Hepatocyte (in vitro differentiated cells): ENCODE measurements around the gene AMDHD1. TPM values are rescaled to one million over a fixed set of nuclear protein-coding genes. Genes with fewer than 3 reads are reported as not detected.

Experiments used
- DNase-seq: peaks from one replicate; pipeline ENCODE4 v3.0.0-alpha.2; 2016; ENCODE audit warnings: low spot score
- H2AFZ ChIP-seq: fragments of 200-600 bp; sonication (generic); 2 replicates; pipeline ENCODE4 v1.6.0; 2016; ENCODE audit warnings: antibody characterized with exemption, mild to moderate bottlenecking
- H3K27ac ChIP-seq: fragments of 200-600 bp; sonication (generic); 2 replicates; pipeline ENCODE4 v1.5.1; 2016; ENCODE audit warnings: mild to moderate bottlenecking
- H3K27me3 ChIP-seq: fragments of 200-600 bp; sonication (generic); 2 replicates; pipeline ENCODE4 v1.6.1; 2016
- H3K36me3 ChIP-seq: fragments of 200-600 bp; sonication (generic); replicated peaks from 2 replicates; pipeline ENCODE4 v1.5.1; 2016; ENCODE audit warnings: low read depth; ENCODE audit not compliant: insufficient read depth
- H3K4me1 ChIP-seq: fragments of 200-600 bp; sonication (generic); 2 replicates; pipeline ENCODE4 v1.5.1; 2016; ENCODE audit warnings: mild to moderate bottlenecking, moderate library complexity; ENCODE audit not compliant: insufficient read depth
- H3K4me2 ChIP-seq: fragments of 200-600 bp; sonication (generic); 2 replicates; pipeline ENCODE4 v1.6.0; 2016
- H3K4me3 ChIP-seq: fragments of 200-600 bp; sonication (generic); 2 replicates; pipeline ENCODE4 v1.5.1; 2016; ENCODE audit warnings: mild to moderate bottlenecking
- H3K79me2 ChIP-seq: fragments of 200-600 bp; sonication (generic); 2 replicates; pipeline ENCODE4 v1.6.0; 2017; ENCODE audit warnings: mild to moderate bottlenecking
- H3K9me2 ChIP-seq: fragments of 200-600 bp; sonication (generic); replicated peaks from 2 replicates; pipeline ENCODE4 v1.6.0; 2017; ENCODE audit warnings: mild to moderate bottlenecking; ENCODE audit not compliant: insufficient read depth
- H3K9me3 ChIP-seq: fragments of 200-600 bp; sonication (generic); 2 replicates; pipeline ENCODE4 v1.5.1; 2016; ENCODE audit warnings: low read depth, mild to moderate bottlenecking
- H4K20me1 ChIP-seq: fragments of 200-600 bp; sonication (generic); 2 replicates; pipeline ENCODE4 v1.6.0; 2016; ENCODE audit warnings: mild to moderate bottlenecking; ENCODE audit not compliant: insufficient read depth, poor library complexity, severe bottlenecking
- EZH2 ChIP-seq: fragments of 200-600 bp; sonication (generic); IDR thresholded peaks from 2 replicates; pipeline ENCODE4 v1.6.1; 2016; ENCODE audit warnings: antibody characterized with exemption, mild to moderate bottlenecking, borderline replicate concordance
- EZH2phosphoT487 ChIP-seq: fragments of 200-600 bp; sonication (generic); IDR thresholded peaks from one replicate; pipeline ENCODE4 v1.6.1; 2018; ENCODE audit warnings: antibody characterized with exemption, mild to moderate bottlenecking, low read depth, moderate library complexity; ENCODE audit not compliant: unreplicated experiment, severe bottlenecking
- WGBS: methylation state at CpG from one replicate; pipeline ENCODE4 v1.1.6; 2016; ENCODE audit warnings: low lambda C conversion rate; ENCODE audit errors: missing lambda C conversion rate; 5-methylcytosine and 5-hydroxymethylcytosine counted together
- polyA plus RNA-seq: library from polyadenylated mRNA; unstranded; fragments of >200 nt; fragmentation: Nextera tagmentation; extraction: Ambion mirVana; gene quantifications from 2 replicates; pipeline ENCODE4 v1.2.1, GENCODE V29; 2016
- total RNA-seq: library from RNA; depleted of rRNA; stranded (reverse); fragments of >200 nt; gene quantifications from 2 replicates; pipeline ENCODE4 v1.2.3, GENCODE V29; 2014
- TF ChIP-seq, protein P1 (sequence below): fragments of 200-600 bp; sonication (generic); IDR thresholded peaks from 2 replicates; pipeline ENCODE4 v1.5.1; 2016; ENCODE audit warnings: antibody characterized with exemption, mild to moderate bottlenecking; ENCODE audit not compliant: poor library complexity

The AMDHD1 gene
- total and polyA plus RNA-seq, 2 experiments from 2014 or later: 3.0 to 3.5 TPM

DNA sequence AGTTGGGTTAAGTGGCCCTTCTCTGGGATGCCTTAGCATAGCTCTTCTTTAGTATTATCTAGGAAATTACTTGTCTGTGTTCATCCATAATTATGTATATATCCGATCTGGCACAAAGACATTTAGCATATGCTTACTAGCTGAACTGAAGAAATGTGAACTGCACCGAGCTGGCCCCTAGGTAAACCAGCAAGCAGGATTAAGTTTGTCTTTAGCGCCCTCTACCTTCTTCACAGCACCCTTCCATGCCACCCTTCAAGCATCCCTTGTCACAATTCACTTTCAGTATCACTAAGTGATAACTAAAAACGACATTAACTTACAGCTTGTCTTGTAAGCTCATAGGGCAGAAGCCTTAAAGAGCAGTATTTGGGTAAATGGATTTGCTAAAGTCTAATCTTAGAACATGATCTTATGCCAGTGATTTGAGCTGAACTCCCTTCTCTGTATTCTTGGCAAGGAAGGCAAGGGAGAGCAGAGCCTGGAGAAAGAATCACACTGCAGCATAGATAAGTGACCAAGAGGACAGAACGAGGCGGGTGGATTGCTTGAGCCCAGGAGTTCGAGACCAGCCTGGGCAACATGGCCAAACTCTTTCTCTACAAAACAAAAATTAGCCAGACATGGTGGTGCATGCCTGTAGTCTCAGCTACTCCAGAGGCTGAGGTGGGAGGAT is 55.6 kb downstream of the AMDHD1 start:
- Histone ChIP-seq H3K27me3 (no peaks in the 10 kb centered on the region), H4K20me1 (no peaks in the 10 kb centered on the region), H3K27ac (no peak overlapping the region), H3K4me2 (no peak overlapping the region), H3K9me2 (no peaks in the 10 kb centered on the region), H2AFZ (no peak overlapping the region), H3K36me3 (no peaks in the 10 kb centered on the region), H3K9me3 (no peaks in the 10 kb centered on the region), H3K4me1 (no peaks in the 10 kb centered on the region), H3K79me2 (no peaks in the 10 kb centered on the region), H3K4me3 (no peak overlapping the region)
- TF ChIP-seq, protein P1, sequence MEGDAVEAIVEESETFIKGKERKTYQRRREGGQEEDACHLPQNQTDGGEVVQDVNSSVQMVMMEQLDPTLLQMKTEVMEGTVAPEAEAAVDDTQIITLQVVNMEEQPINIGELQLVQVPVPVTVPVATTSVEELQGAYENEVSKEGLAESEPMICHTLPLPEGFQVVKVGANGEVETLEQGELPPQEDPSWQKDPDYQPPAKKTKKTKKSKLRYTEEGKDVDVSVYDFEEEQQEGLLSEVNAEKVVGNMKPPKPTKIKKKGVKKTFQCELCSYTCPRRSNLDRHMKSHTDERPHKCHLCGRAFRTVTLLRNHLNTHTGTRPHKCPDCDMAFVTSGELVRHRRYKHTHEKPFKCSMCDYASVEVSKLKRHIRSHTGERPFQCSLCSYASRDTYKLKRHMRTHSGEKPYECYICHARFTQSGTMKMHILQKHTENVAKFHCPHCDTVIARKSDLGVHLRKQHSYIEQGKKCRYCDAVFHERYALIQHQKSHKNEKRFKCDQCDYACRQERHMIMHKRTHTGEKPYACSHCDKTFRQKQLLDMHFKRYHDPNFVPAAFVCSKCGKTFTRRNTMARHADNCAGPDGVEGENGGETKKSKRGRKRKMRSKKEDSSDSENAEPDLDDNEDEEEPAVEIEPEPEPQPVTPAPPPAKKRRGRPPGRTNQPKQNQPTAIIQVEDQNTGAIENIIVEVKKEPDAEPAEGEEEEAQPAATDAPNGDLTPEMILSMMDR: peak; percentile 80
- no peak for TF ChIP-seq EZH2
- WGBS: 39% methylated on average over 7 of the region's 7 CpGs
- peak; percentile 84 for DNase-seq

DNA sequence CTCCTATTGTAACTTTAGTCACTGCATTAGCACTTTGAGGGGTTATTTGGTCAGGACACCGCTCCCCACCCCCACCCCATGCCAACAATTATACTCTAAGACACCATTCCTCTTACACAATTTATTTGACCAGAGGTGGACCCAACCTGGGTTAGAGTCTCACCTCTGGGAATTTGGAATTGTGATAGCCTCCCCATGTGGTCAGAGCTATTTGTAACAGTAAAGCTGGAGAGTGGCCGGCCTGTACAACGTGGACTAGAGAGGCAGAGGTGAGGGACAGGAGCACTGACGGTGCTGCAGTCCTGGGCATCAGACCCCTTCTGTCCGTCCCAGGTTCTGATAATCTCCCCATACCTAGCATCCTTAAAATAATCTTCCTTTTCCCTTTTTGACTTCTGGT is 56.4 kb downstream of the AMDHD1 start:
- Histone ChIP-seq H3K36me3 (no peaks in the 10 kb centered on the region), H3K4me1 (no peaks in the 10 kb centered on the region), H3K9me3 (no peaks in the 10 kb centered on the region), H3K27me3 (no peaks in the 10 kb centered on the region), H3K27ac (no peak overlapping the region), H4K20me1 (no peaks in the 10 kb centered on the region), H3K4me2 (no peak overlapping the region), H3K79me2 (no peaks in the 10 kb centered on the region), H3K9me2 (no peaks in the 10 kb centered on the region), H3K4me3 (no peak overlapping the region), H2AFZ (no peak overlapping the region)
- 82% methylated on average over 5 of the region's 5 CpGs for WGBS
- DNase-seq: no peak
- no peak for TF ChIP-seq EZH2
- TF ChIP-seq, protein P1: no peak
- TF ChIP-seq EZH2phosphoT487: no peak

GRCh38 chr12:96000858-96001257 is 57.7 kb downstream of the AMDHD1 start:
- H3K4me1 ChIP-seq: no peaks in the 10 kb centered on the region
- H4K20me1 ChIP-seq: no peaks in the 10 kb centered on the region
- H3K4me2 ChIP-seq: no peak overlapping the region
- no peaks in the 10 kb centered on the region for H3K9me3 ChIP-seq
- no peaks in the 10 kb centered on the region for H3K36me3 ChIP-seq
- H3K4me3 ChIP-seq: no peak overlapping the region
- H3K27ac ChIP-seq: no peak overlapping the region
- no peaks in the 10 kb centered on the region for H3K79me2 ChIP-seq
- no peaks in the 10 kb centered on the region for H3K9me2 ChIP-seq
- no peak overlapping the region for H2AFZ ChIP-seq
- H3K27me3 ChIP-seq: no peaks in the 10 kb centered on the region
- TF ChIP-seq EZH2phosphoT487 (no peak), EZH2 (no peak)
- TF ChIP-seq, protein P1: no peak
- no peak for DNase-seq
- 95% methylated on average over 5 of the region's 5 CpGs for WGBS

DNA sequence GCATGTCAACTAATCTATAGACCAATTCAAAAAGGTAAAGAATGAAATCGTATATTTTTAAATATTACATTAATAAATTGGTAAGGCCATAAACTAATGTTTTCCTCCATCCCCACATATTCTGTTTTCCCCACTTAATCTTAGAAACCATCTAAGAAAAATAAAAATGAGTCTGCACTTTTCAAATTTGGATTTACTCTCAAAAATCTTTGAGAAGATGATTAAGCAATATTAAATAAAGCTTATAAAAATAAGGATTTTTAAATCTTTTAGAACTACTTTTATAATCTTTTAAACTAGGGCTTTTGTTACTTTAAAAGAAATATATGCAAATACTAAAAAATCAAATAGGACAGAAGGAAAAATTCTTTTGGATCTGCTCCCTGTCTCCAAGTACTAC is 63.6 kb downstream of the AMDHD1 start:
- 100% methylated on average over 1 of the region's 1 CpG for WGBS
- Histone ChIP-seq H3K4me3 (no peak overlapping the region), H3K4me1 (no peaks in the 10 kb centered on the region), H4K20me1 (no peaks in the 10 kb centered on the region), H3K27me3 (no peaks in the 10 kb centered on the region), H3K79me2 (no peaks in the 10 kb centered on the region), H3K27ac (no peak overlapping the region), H3K9me3 (no peaks in the 10 kb centered on the region), H3K36me3 (no peaks in the 10 kb centered on the region), H2AFZ (no peak overlapping the region), H3K9me2 (no peaks in the 10 kb centered on the region), H3K4me2 (no peak overlapping the region)
- no peak for DNase-seq
- no peak for TF ChIP-seq EZH2phosphoT487
